Omental fat pad (tissue), 4 donors: ENCODE measurements around the gene ZHX3. TPM values are rescaled to one million over a fixed set of nuclear protein-coding genes. Genes with fewer than 3 reads are reported as not detected.

Experiments used
- ATAC-seq: fragments of 150-250 bp; one replicate; pipeline ENCODE4 v1.9.1; 2016; ENCODE audit warnings: mild to moderate bottlenecking, moderate library complexity; ENCODE audit not compliant: low FRiP score
- DNase-seq: peaks from one replicate; pipeline ENCODE4 v3.0.0-alpha.2; 2019; ENCODE audit warnings: low spot score
- CTCF ChIP-seq, 3 donors: fragments of 450-650 bp; IDR thresholded peaks; one replicate each; pipeline ENCODE4 v1.5.1; 2016 to 2017; ENCODE audit warnings: antibody characterized with exemption in 3 of 3, mild to moderate bottlenecking in 3 of 3, moderate library complexity in 2 of 3
- total RNA-seq, 4 donors: library from RNA; depleted of rRNA; stranded (reverse); fragments of >200 nt; gene quantifications; one replicate each; pipeline ENCODE4 v1.1.0, GENCODE V29; 2016

ZHX3 gene
- 10 to 100 TPM; 22.6 to 54.5 (median 45.0) TPM for total RNA-seq

GRCh38 chr20:41317546-41318270, at the start of gene ZHX3:
TSS of gene ZHX3 (minus strand) at chr20:41317731. CDS start at chr20:41204916, 112,815 bp downstream.
- peak; percentile 98 for ATAC-seq
- DNase-seq: peak; percentile 71
- no peak for TF ChIP-seq CTCF (IDR thresholded peaks at IDR 0.05)

GRCh38 chr20:41367393-41367695, 49.8 kb upstream of the ZHX3 start:
- TF ChIP-seq CTCF (IDR thresholded peaks at IDR 0.05): no peak
- no peak for DNase-seq
- no peak for ATAC-seq

GRCh38 chr20:41366546-41367392, 49.2 kb upstream of the ZHX3 start, which contains the start of gene EMILIN3:
TSS of gene EMILIN3 (minus strand) at chr20:41366818. CDS start at chr20:41366634, 184 bp downstream.
- no peak for ATAC-seq
- no peak for TF ChIP-seq CTCF (IDR thresholded peaks at IDR 0.05)
- no peak for DNase-seq

- ATAC-seq (peak; percentile 46), DNase-seq (no peak)
- no peak for TF ChIP-seq CTCF (IDR thresholded peaks at IDR 0.05)
Observed at GRCh38 chr20:41365777-41366545, 48.4 kb upstream of the ZHX3 start.

- DNase-seq (no peak), ATAC-seq (no peak)
- TF ChIP-seq CTCF (IDR thresholded peaks at IDR 0.05): no peak
Observed at GRCh38 chr20:41364967-41365765, 47.6 kb upstream of the ZHX3 start.

GRCh38 chr20:41364236-41364855, 46.8 kb upstream of the ZHX3 start:
- ATAC-seq (no peak), DNase-seq (no peak)
- TF ChIP-seq CTCF (IDR thresholded peaks at IDR 0.05): no peak
